Caki2 (cell line): ENCODE measurements around the gene RARRES2. TPM values are rescaled to one million over a fixed set of nuclear protein-coding genes. Genes with fewer than 3 reads are reported as not detected.

Experiments
- DNase-seq: peaks from one replicate; pipeline ENCODE4 v3.0.0-alpha.2; 2015; ENCODE audit warnings: low read depth
- in situ Hi-C: cut with HindIII; loops from 2 replicates; pipeline ENCODE4 v1.10.0; 2016; ENCODE audit warnings: low sequenced_read_pairs, low pct_unique_long_range_greater_than_20kb, mixed read lengths
- total RNA-seq: library from RNA; depleted of rRNA; stranded (reverse); fragments of >200 nt; shearing (Covaris generic); gene quantifications from 2 replicates; pipeline ENCODE4 v1.2.3, GENCODE V29; 2014; ENCODE audit warnings: low replicate concordance

The RARRES2 gene
- total RNA-seq, 1 experiment from 2014 or later, result 2.7 TPM

- DNase-seq, result peak; percentile 94
- in situ Hi-C loops, result no loop called here
Measured at GRCh38 chr7:150378115-150378852, 36.9 kb upstream of the RARRES2 start.

- in situ Hi-C loops, result no loop called here
- DNase-seq, result no peak
Measured at GRCh38 chr7:150377635-150378034, 36.2 kb upstream of the RARRES2 start.

GRCh38 chr7:150377196-150377595 lies 35.8 kb upstream of the RARRES2 start:
- in situ Hi-C loops, result no loop called here
- no peak for DNase-seq

GRCh38 chr7:150376560-150376959 lies 35.1 kb upstream of the RARRES2 start:
- no peak for DNase-seq
- in situ Hi-C loops, result no loop called here

- peak; percentile 51 for DNase-seq
- in situ Hi-C loops, result no loop called here
Measured at GRCh38 chr7:150375662-150376521, 34.5 kb upstream of the RARRES2 start.

GRCh38 chr7:150374472-150374871 lies 33.0 kb upstream of the RARRES2 start:
- no peak for DNase-seq
- in situ Hi-C loops, result no loop called here

GRCh38 chr7:150374026-150374425 lies 32.6 kb upstream of the RARRES2 start:
- in situ Hi-C loops, result no loop called here
- DNase-seq, result no peak

GRCh38 chr7:150373049-150373801 lies 31.8 kb upstream of the RARRES2 start:
- in situ Hi-C loops, result no loop called here
- no peak for DNase-seq

GRCh38 chr7:150372271-150373048 lies 31.0 kb upstream of the RARRES2 start:
- DNase-seq, result no peak
- in situ Hi-C loops, result no loop called here

GRCh38 chr7:150371996-150372270 lies 30.5 kb upstream of the RARRES2 start:
- in situ Hi-C loops, result no loop called here
- DNase-seq, result no peak

- in situ Hi-C loops, result no loop called here
- no peak for DNase-seq
Measured at GRCh38 chr7:150371131-150371995, 29.9 kb upstream of the RARRES2 start.

GRCh38 chr7:150370612-150371071 lies 29.2 kb upstream of the RARRES2 start:
- DNase-seq, result no peak
- in situ Hi-C loops, result no loop called here

GRCh38 chr7:150369748-150370501 lies 28.5 kb upstream of the RARRES2 start:
- in situ Hi-C loops, result no loop called here
- no peak for DNase-seq

- in situ Hi-C loops, result no loop called here
- peak; percentile 72 for DNase-seq
Measured at GRCh38 chr7:150368884-150369747, 27.7 kb upstream of the RARRES2 start.

GRCh38 chr7:150368096-150368883 lies 26.9 kb upstream of the RARRES2 start, which contains the start of gene REPIN1:
Gene REPIN1 (plus strand): TSS chr7:150368822. CDS start chr7:150369712, 890 bp downstream.
- DNase-seq, result peak; percentile 83
- in situ Hi-C loops, result no loop called here
